ENCODE data around the gene TAS2R39. TPM values are rescaled to one million over a fixed set of nuclear protein-coding genes. Genes with fewer than 3 reads are reported as not detected.

TAS2R39 gene
- total and polyA plus RNA-seq, 2 donors from 2014 or later: not detected

- no peak overlapping the region for H3K9ac ChIP-seq (ENCODE audit: low read length in 3 of 3)
- no peaks in the 10 kb centered on the region for H3K9me3 ChIP-seq (ENCODE audit: control insufficient read depth in 2 of 3, insufficient read depth in 1 of 3, low read length in 3 of 3)
- FAIRE-seq: no peak
- no peak overlapping the region for H3K27ac ChIP-seq (ENCODE audit: low read depth in 2 of 2, low read length in 2 of 2)
- no peak for DNase-seq
- TF ChIP-seq CTCF (IDR thresholded peaks at IDR 0.05; ENCODE audit: borderline replicate concordance, extremely low read depth, insufficient read depth): no peak
- no peak overlapping the region for H3K4me3 ChIP-seq (ENCODE audit: low read length in 3 of 3)
- no peaks in the 10 kb centered on the region for H3K36me3 ChIP-seq (ENCODE audit: control insufficient read depth in 2 of 3, insufficient read depth in 3 of 3, low read length in 3 of 3)
- H3K4me1 ChIP-seq (ENCODE audit: control insufficient read depth in 2 of 3, insufficient read depth in 2 of 3, low read depth in 1 of 3, low read length in 3 of 3): no peaks in the 10 kb centered on the region
- intact Hi-C loops (cut with DNase I): loop anchor here (10.0 kb wide), 1 partner anchor 363 kb away; the partner anchor contains the start of gene EPHB6
- no peaks in the 10 kb centered on the region for H3K27me3 ChIP-seq (ENCODE audit: control insufficient read depth, insufficient read depth, low read length)
These were observed 34.6 kb downstream of the TAS2R39 start for GRCh38 chr7:143217806-143218205.

GRCh38 chr7:143221286-143221685 is 38.1 kb downstream of the TAS2R39 start:
- no peak overlapping the region for H3K9ac ChIP-seq (ENCODE audit: low read length in 3 of 3)
- intact Hi-C loops (cut with DNase I): no loop called here
- no peak overlapping the region for H3K27ac ChIP-seq (ENCODE audit: low read depth in 2 of 2, low read length in 2 of 2)
- no peaks in the 10 kb centered on the region for H3K36me3 ChIP-seq (ENCODE audit: control insufficient read depth in 2 of 3, insufficient read depth in 3 of 3, low read length in 3 of 3)
- H3K9me3 ChIP-seq (ENCODE audit: control insufficient read depth in 2 of 3, insufficient read depth in 1 of 3, low read length in 3 of 3): no peaks in the 10 kb centered on the region
- TF ChIP-seq CTCF (IDR thresholded peaks at IDR 0.05; ENCODE audit: borderline replicate concordance, extremely low read depth, insufficient read depth): no peak
- DNase-seq (no peak), FAIRE-seq (no peak)
- H3K27me3 ChIP-seq (ENCODE audit: control insufficient read depth, insufficient read depth, low read length): no peaks in the 10 kb centered on the region
- H3K4me3 ChIP-seq (ENCODE audit: low read length in 3 of 3): no peak overlapping the region
- no peaks in the 10 kb centered on the region for H3K4me1 ChIP-seq (ENCODE audit: control insufficient read depth in 2 of 3, insufficient read depth in 2 of 3, low read depth in 1 of 3, low read length in 3 of 3)

GRCh38 chr7:143221737-143222136 is 38.5 kb downstream of the TAS2R39 start, which contains the start of gene TAS2R40:
TAS2R40 (plus strand) TSS chr7:143222037; CDS start chr7:143222079, 42 bp downstream.
- no peak for TF ChIP-seq CTCF (IDR thresholded peaks at IDR 0.05; ENCODE audit: borderline replicate concordance, extremely low read depth, insufficient read depth)
- H3K27ac ChIP-seq (ENCODE audit: low read depth in 2 of 2, low read length in 2 of 2): no peak within 1 kb of the TSS

GRCh38 chr7:143222782-143223181 is 39.6 kb downstream of the TAS2R39 start:
- Histone ChIP-seq H3K27ac (ENCODE audit: low read depth in 2 of 2, low read length in 2 of 2) (no peak overlapping the region), H3K4me3 (ENCODE audit: low read length in 3 of 3) (no peak overlapping the region), H3K4me1 (ENCODE audit: control insufficient read depth in 2 of 3, insufficient read depth in 2 of 3, low read depth in 1 of 3, low read length in 3 of 3) (no peaks in the 10 kb centered on the region), H3K36me3 (ENCODE audit: control insufficient read depth in 2 of 3, insufficient read depth in 3 of 3, low read length in 3 of 3) (no peaks in the 10 kb centered on the region), H3K9ac (ENCODE audit: low read length in 3 of 3) (no peak overlapping the region), H3K27me3 (ENCODE audit: control insufficient read depth, insufficient read depth, low read length) (no peaks in the 10 kb centered on the region), H3K9me3 (ENCODE audit: control insufficient read depth in 2 of 3, insufficient read depth in 1 of 3, low read length in 3 of 3) (no peaks in the 10 kb centered on the region)
- intact Hi-C loops (cut with DNase I): no loop called here
- no peak for DNase-seq
- no peak for FAIRE-seq
- no peak for TF ChIP-seq CTCF (IDR thresholded peaks at IDR 0.05; ENCODE audit: borderline replicate concordance, extremely low read depth, insufficient read depth)

More at GRCh38 chr7:143221737-143222136, 38.5 kb downstream of the TAS2R39 start, which contains the start of gene TAS2R40:
- Histone ChIP-seq H3K4me1 (ENCODE audit: control insufficient read depth in 2 of 3, insufficient read depth in 2 of 3, low read depth in 1 of 3, low read length in 3 of 3) (no peaks in the 10 kb centered on the region), H3K4me3 (ENCODE audit: low read length in 3 of 3) (no peak within 1 kb of the TSS), H3K9me3 (ENCODE audit: control insufficient read depth in 2 of 3, insufficient read depth in 1 of 3, low read length in 3 of 3) (no peaks in the 10 kb centered on the region), H3K27me3 (ENCODE audit: control insufficient read depth, insufficient read depth, low read length) (no peaks in the 10 kb centered on the region), H3K9ac (ENCODE audit: low read length in 3 of 3) (no peak within 1 kb of the TSS), H3K36me3 (ENCODE audit: control insufficient read depth in 2 of 3, insufficient read depth in 3 of 3, low read length in 3 of 3) (no peaks in the 10 kb centered on the region)
- FAIRE-seq: no peak
- DNase-seq: no peak
- intact Hi-C loops (cut with DNase I): no loop called here

Measured in kidney (tissue), 14 donors.